ENCODE data around the gene ANKRD44. TPM values are rescaled to one million over a fixed set of nuclear protein-coding genes. Genes with fewer than 3 reads are reported as not detected.

The ANKRD44 gene
- total RNA-seq, 1 donor from 2014 or later: 4.3 TPM

DNA sequence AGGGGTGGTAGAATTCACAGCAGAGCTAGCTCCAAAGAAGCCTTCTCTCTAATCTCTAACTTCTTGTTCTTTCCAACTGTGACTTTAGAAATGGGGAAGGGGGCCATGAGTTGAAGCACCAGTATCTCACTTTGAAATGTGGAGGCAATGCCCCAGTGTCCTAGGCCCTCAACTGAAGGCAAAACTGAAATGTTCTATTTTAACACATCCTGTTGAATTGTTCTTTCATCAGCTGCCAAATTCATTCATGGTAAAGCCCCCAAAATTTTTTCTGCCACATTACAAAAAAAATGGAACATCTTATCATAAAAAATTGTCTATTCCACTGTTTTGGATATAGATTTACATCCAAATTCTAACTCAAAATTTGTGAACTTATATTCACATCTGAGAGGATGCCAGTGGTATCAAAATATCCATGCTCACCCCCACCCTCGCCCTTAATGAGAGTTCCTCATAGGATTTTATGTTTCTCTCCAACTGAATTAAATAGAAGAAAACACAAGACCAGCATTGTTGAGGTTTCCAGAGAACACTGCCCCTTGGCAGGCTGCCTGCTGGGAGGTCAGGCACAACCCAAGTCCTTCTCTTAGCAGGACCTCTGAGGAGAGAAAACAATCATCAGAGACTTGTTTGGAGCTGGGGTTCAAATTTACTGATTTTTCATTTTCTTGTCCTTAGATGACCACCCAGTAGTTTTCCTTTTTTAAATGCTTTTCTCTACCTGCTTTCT is 236.7 kb downstream of the ANKRD44 start:
- TF ChIP-seq, protein P1, sequence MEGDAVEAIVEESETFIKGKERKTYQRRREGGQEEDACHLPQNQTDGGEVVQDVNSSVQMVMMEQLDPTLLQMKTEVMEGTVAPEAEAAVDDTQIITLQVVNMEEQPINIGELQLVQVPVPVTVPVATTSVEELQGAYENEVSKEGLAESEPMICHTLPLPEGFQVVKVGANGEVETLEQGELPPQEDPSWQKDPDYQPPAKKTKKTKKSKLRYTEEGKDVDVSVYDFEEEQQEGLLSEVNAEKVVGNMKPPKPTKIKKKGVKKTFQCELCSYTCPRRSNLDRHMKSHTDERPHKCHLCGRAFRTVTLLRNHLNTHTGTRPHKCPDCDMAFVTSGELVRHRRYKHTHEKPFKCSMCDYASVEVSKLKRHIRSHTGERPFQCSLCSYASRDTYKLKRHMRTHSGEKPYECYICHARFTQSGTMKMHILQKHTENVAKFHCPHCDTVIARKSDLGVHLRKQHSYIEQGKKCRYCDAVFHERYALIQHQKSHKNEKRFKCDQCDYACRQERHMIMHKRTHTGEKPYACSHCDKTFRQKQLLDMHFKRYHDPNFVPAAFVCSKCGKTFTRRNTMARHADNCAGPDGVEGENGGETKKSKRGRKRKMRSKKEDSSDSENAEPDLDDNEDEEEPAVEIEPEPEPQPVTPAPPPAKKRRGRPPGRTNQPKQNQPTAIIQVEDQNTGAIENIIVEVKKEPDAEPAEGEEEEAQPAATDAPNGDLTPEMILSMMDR (IDR thresholded peaks at IDR 0.05; ENCODE audit: insufficient read depth, low read length, poor library complexity, severe bottlenecking): no peak
- Histone ChIP-seq H3K36me3 (ENCODE audit: control insufficient read depth, insufficient read depth, low read length) (no peaks in the 10 kb centered on the region), H3K27me3 (ENCODE audit: control insufficient read depth, insufficient read depth, low read length) (no peaks in the 10 kb centered on the region), H3K4me3 (ENCODE audit: low read depth, low read length) (no peak overlapping the region)
- no peak for DNase-seq (ENCODE audit: low read depth)

DNA sequence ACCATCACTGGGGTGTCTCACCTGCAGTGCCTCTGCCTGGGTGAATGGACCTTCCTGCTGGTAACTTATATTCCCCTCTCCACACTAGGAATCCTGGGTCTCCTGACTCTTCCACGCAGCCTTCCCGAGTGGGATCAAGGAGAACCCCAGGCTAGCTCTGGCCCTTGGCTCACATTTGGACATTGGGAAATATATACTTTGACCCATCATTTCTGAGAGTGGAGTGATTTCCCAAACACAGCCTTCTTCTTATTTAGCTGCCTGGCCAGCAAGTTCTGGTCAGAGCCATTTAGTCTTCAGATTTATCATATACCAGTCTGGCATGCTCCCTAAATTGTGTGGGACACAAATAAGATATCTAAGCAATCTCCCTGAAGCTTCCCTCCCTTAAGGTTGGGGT is 237.3 kb downstream of the ANKRD44 start:
- DNase-seq (ENCODE audit: low read depth): no peak
- no peak overlapping the region for H3K4me3 ChIP-seq (ENCODE audit: low read depth, low read length)
- no peaks in the 10 kb centered on the region for H3K27me3 ChIP-seq (ENCODE audit: control insufficient read depth, insufficient read depth, low read length)
- TF ChIP-seq, protein P1 (IDR thresholded peaks at IDR 0.05; ENCODE audit: insufficient read depth, low read length, poor library complexity, severe bottlenecking): no peak
- no peaks in the 10 kb centered on the region for H3K36me3 ChIP-seq (ENCODE audit: control insufficient read depth, insufficient read depth, low read length)

GRCh38 chr2:197072533-197072932 is 238.0 kb downstream of the ANKRD44 start:
- DNase-seq (ENCODE audit: low read depth): no peak
- H3K27me3 ChIP-seq (ENCODE audit: control insufficient read depth, insufficient read depth, low read length): no peaks in the 10 kb centered on the region
- TF ChIP-seq, protein P1 (IDR thresholded peaks at IDR 0.05; ENCODE audit: insufficient read depth, low read length, poor library complexity, severe bottlenecking): no peak
- H3K36me3 ChIP-seq (ENCODE audit: control insufficient read depth, insufficient read depth, low read length): no peaks in the 10 kb centered on the region
- H3K4me3 ChIP-seq (ENCODE audit: low read depth, low read length): no peak overlapping the region

DNA sequence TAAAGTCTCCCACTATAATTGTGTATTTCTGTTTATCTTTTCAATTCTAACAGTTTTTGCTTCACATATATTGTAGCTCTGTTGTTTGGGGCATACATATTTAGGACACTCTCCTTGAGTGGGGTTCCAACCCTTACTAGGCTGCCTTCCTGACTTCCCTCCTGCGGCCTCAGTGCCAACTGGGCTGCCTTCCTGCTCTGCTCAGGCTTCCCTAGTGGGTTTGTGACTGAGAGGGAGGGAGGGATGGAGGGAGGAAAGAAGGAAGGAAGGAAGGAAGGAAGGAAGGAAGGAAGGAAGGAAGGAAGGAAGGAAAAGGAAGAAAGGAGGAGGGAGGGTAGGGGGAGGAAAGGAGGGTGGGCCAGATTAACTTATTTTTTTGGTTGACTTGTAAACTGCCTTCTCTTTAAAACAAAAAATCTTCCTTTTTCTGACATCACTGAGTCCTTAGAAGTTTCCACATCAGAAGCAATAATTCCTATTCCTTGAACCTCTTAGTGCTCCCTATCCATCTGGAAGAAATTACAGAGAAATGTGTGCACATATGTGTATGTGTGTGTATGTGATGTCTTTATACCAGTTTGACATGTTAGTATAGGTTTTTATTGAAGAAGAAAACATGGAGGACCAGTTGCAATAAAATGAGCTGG is 238.7 kb downstream of the ANKRD44 start:
- Histone ChIP-seq H3K27me3 (ENCODE audit: control insufficient read depth, insufficient read depth, low read length) (no peaks in the 10 kb centered on the region), H3K4me3 (ENCODE audit: low read depth, low read length) (no peak overlapping the region), H3K36me3 (ENCODE audit: control insufficient read depth, insufficient read depth, low read length) (no peaks in the 10 kb centered on the region)
- DNase-seq (ENCODE audit: low read depth): no peak
- TF ChIP-seq, protein P1 (IDR thresholded peaks at IDR 0.05; ENCODE audit: insufficient read depth, low read length, poor library complexity, severe bottlenecking): no peak

DNA sequence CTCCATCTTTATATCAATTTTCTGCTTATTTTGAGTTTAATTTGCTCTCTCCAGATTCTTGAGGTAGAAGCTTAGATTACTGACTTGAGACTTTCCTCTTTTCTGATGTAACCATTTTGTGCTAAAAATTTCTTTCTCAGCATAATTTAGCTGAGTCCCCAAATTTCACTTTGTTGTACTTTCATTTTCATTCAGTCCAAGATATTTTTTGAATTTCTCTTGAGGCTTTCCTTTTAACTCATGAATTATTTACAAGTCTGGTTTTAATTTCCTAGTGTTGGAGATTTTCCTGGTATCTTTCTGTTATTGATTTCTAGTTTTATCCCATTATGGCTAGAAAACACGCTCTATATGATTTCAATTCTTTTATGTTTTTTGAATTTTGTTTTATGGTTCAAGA is 239.4 kb downstream of the ANKRD44 start:
- Histone ChIP-seq H3K4me3 (ENCODE audit: low read depth, low read length) (no peak overlapping the region), H3K27me3 (ENCODE audit: control insufficient read depth, insufficient read depth, low read length) (no peaks in the 10 kb centered on the region), H3K36me3 (ENCODE audit: control insufficient read depth, insufficient read depth, low read length) (no peaks in the 10 kb centered on the region)
- DNase-seq (ENCODE audit: low read depth): no peak
- TF ChIP-seq, protein P1 (IDR thresholded peaks at IDR 0.05; ENCODE audit: insufficient read depth, low read length, poor library complexity, severe bottlenecking): no peak

All from kidney epithelial cell (primary cell).